Measurements from ENCODE around the gene NUP62. TPM values are rescaled to one million over a fixed set of nuclear protein-coding genes. Genes with fewer than 3 reads are reported as not detected.

The NUP62 gene, protein sequence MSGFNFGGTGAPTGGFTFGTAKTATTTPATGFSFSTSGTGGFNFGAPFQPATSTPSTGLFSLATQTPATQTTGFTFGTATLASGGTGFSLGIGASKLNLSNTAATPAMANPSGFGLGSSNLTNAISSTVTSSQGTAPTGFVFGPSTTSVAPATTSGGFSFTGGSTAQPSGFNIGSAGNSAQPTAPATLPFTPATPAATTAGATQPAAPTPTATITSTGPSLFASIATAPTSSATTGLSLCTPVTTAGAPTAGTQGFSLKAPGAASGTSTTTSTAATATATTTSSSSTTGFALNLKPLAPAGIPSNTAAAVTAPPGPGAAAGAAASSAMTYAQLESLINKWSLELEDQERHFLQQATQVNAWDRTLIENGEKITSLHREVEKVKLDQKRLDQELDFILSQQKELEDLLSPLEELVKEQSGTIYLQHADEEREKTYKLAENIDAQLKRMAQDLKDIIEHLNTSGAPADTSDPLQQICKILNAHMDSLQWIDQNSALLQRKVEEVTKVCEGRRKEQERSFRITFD
- 10 to 100 TPM; 34.7 to 44.4 (median 40.1) TPM for total RNA-seq

DNA sequence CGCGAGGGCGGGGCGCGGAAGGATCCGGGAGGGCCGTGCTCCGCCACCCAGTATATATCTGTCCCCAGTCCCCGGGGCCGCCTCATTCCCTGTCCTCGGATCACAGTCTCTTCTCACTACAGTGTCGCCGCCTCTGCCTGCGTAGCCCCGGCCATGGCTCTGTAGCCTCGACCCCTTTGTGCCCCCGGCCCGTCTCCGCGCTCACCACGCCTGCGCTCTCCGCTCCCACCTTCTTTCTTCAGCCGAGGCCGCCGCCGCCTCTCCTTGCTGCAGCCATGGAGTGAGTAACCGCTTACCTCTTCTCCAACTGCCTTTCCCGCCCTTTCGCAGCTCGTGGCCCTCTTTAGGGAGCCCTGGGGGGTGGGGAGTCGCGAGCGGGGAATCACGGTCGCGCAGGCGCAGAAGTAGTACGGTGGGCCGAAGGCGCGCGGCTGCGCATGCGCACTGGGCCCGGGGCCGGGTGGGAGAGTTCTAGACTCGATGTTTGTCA is at the start of gene NUP62, which contains the start of gene ATF5:
TSS of gene NUP62 (minus strand) at position 384 of the 490 bp plus-strand sequence. CDS start 19,697 bp downstream, outside the sequence.
TSS of gene ATF5 (plus strand) at position 85 of the 490 bp plus-strand sequence. CDS start 1,646 bp downstream, outside the sequence.
- ATAC-seq (ENCODE audit: low FRiP score in 2 of 2) (peak; percentile 78 to 84), DNase-seq (peak; percentile 81 to 99)
- no peaks in the 10 kb centered on the region for H3K9me3 ChIP-seq
- peak within 1 kb of the TSS; percentile 73 to 100 (median 84) for H3K4me3 ChIP-seq
- 0% methylated on average over 44 to 48 of the region's 48 CpGs for WGBS, 2 donors
- H3K27ac ChIP-seq, result peak within 1 kb of the TSS; percentile 91 to 97 (median 94)
- H3K36me3 ChIP-seq, result peaks cover 0 to 30% (median 21%) of the 10 kb centered on the region in 4 donors
- TF ChIP-seq EP300 (IDR thresholded peaks at IDR 0.05) (no peak), POLR2A (IDR thresholded peaks at IDR 0.05) (peak in 1 of 4 donors; percentile 19), POLR2AphosphoS5 (IDR thresholded peaks at IDR 0.05) (peak; percentile 40 to 41)
- no peaks in the 10 kb centered on the region for H3K27me3 ChIP-seq
- peaks cover 25 to 43% (median 27%) of the 10 kb centered on the region in 4 donors for H3K4me1 ChIP-seq

DNA sequence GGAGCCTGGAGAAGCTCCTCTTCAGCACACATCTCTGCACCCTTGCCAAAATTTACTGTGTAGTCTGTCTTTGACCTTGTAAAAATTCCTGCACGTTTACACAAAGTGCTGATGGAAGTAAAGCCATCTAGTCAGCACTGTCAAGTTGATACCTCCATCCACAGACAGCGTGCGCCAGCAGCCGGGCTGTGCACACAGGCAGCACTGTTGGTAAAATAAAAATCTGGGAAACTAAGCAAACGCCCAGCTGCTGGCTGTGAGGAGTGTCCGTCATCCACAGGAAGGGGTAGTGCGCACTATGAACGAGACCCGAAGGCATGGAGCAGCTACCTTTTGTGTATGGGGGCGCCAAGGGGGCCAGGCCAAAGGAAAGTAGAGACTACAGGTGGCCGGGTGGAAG is 49.0 kb upstream of the NUP62 start:
- Histone ChIP-seq H3K4me3 (no peak overlapping the region), H3K9me3 (no peaks in the 10 kb centered on the region), H3K27ac (no peak overlapping the region), H3K4me1 (peaks cover 0 to 5% (median 0%) of the 10 kb centered on the region in 4 donors), H3K27me3 (no peaks in the 10 kb centered on the region), H3K36me3 (peaks cover 9 to 67% (median 47%) of the 10 kb centered on the region in 4 donors)
- DNase-seq (no peak), ATAC-seq (ENCODE audit: low FRiP score in 2 of 2) (no peak)
- TF ChIP-seq POLR2A (IDR thresholded peaks at IDR 0.05) (no peak), EP300 (IDR thresholded peaks at IDR 0.05) (no peak), POLR2AphosphoS5 (IDR thresholded peaks at IDR 0.05) (no peak)
- TF ChIP-seq, protein P1, sequence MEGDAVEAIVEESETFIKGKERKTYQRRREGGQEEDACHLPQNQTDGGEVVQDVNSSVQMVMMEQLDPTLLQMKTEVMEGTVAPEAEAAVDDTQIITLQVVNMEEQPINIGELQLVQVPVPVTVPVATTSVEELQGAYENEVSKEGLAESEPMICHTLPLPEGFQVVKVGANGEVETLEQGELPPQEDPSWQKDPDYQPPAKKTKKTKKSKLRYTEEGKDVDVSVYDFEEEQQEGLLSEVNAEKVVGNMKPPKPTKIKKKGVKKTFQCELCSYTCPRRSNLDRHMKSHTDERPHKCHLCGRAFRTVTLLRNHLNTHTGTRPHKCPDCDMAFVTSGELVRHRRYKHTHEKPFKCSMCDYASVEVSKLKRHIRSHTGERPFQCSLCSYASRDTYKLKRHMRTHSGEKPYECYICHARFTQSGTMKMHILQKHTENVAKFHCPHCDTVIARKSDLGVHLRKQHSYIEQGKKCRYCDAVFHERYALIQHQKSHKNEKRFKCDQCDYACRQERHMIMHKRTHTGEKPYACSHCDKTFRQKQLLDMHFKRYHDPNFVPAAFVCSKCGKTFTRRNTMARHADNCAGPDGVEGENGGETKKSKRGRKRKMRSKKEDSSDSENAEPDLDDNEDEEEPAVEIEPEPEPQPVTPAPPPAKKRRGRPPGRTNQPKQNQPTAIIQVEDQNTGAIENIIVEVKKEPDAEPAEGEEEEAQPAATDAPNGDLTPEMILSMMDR (IDR thresholded peaks at IDR 0.05), result no peak
- WGBS, 2 donors, result 89 to 91% methylated on average over 11 of the region's 11 CpGs

DNA sequence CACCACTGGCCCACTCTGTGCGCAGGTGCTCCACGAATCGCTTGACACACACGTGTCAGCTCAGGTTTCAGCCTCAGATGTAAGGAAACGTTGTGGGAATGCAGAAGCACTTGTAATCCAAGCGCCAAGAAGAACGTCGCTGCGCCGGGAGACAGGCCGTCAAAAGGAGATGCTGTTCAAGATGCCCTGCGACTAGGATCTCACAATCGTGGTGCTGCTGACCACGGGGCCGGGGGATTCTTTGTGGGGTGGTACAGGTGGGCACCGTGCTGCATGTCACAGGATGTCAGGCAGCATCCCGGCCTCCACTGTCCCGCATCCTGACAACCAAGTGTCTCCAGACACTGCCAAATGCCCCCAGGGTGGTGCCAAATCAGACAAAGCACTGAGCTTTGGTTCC is 48.6 kb upstream of the NUP62 start:
- H3K9me3 ChIP-seq, result no peaks in the 10 kb centered on the region
- ATAC-seq (ENCODE audit: low FRiP score in 2 of 2) (no peak), DNase-seq (no peak)
- H3K27me3 ChIP-seq, result no peaks in the 10 kb centered on the region
- H3K27ac ChIP-seq, result no peak overlapping the region
- peaks cover 0 to 5% (median 0%) of the 10 kb centered on the region in 4 donors for H3K4me1 ChIP-seq
- TF ChIP-seq, protein P1 (IDR thresholded peaks at IDR 0.05), result no peak
- no peak for TF ChIP-seq POLR2A (IDR thresholded peaks at IDR 0.05)
- H3K4me3 ChIP-seq, result no peak overlapping the region
- H3K36me3 ChIP-seq, result peaks cover 9 to 65% (median 47%) of the 10 kb centered on the region in 4 donors
- 87 to 92% methylated on average over 12 to 18 of the region's 18 CpGs for WGBS, 2 donors

DNA sequence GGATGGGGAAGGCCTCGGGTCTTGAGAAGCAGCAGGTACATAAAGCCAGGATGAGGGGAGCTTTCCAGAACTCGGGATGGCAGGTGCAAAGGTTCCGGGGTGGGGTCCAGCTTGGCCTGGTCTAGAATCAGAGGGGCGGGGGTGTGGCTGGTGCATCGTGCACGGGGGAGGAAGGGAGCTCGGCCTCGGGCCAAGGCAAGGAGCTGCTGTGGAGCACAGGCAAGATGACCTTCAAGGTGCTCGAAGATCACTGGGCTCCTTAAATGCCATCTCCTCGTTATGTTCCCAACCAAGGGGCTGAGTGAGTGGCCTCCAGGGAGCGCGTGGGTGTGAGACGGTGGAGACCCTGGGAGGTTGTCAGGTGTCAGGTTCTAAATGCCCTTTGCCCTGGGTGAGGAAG is 47.8 kb upstream of the NUP62 start:
- Histone ChIP-seq H3K27ac (no peak overlapping the region), H3K4me3 (no peak overlapping the region), H3K36me3 (peaks cover 9 to 60% (median 47%) of the 10 kb centered on the region in 4 donors), H3K9me3 (no peaks in the 10 kb centered on the region), H3K4me1 (peaks cover 0 to 5% (median 0%) of the 10 kb centered on the region in 4 donors), H3K27me3 (no peaks in the 10 kb centered on the region)
- 83 to 92% methylated on average over 3 to 13 of the region's 13 CpGs for WGBS, 2 donors
- DNase-seq, result no peak
- no peak for ATAC-seq (ENCODE audit: low FRiP score in 2 of 2)
- TF ChIP-seq, protein P1 (IDR thresholded peaks at IDR 0.05), result no peak
- no peak for TF ChIP-seq POLR2AphosphoS5 (IDR thresholded peaks at IDR 0.05)
- TF ChIP-seq EP300 (IDR thresholded peaks at IDR 0.05), result no peak
- TF ChIP-seq POLR2A (IDR thresholded peaks at IDR 0.05), result no peak

DNA sequence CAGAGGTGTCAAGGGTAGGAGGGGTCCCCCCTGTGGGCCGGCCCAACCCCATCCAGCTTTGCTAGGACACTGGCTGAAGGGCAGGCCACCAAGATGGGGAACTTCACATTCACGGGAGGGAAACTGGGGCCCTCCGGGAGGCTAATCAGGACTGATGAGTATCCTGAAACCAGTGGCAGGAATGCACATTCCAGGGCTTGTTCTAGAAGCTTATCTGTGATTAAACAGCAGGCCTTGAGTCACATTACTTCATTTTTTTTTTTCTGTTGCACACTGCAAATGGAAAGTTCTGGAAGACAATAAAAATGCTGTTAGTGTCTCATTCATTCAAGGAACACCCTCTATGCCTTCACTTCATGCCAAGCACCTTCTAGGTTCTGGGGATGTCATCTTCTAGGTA is 47.2 kb upstream of the NUP62 start:
- ATAC-seq (ENCODE audit: low FRiP score in 2 of 2) (no peak), DNase-seq (no peak)
- H3K4me1 ChIP-seq, result peaks cover 0 to 5% (median 0%) of the 10 kb centered on the region in 4 donors
- H3K36me3 ChIP-seq, result peaks cover 9 to 54% (median 42%) of the 10 kb centered on the region in 4 donors
- TF ChIP-seq POLR2AphosphoS5 (IDR thresholded peaks at IDR 0.05) (no peak), EP300 (IDR thresholded peaks at IDR 0.05) (no peak), POLR2A (IDR thresholded peaks at IDR 0.05) (no peak)
- TF ChIP-seq, protein P1 (IDR thresholded peaks at IDR 0.05), result no peak
- H3K4me3 ChIP-seq, result no peak overlapping the region
- H3K27me3 ChIP-seq, result no peaks in the 10 kb centered on the region
- H3K9me3 ChIP-seq, result no peaks in the 10 kb centered on the region
- H3K27ac ChIP-seq, result no peak overlapping the region
- WGBS, 2 donors, result 80 to 85% methylated on average over 3 of the region's 3 CpGs
